ENCODE data around the gene EFNA4. TPM values are rescaled to one million over a fixed set of nuclear protein-coding genes. Genes with fewer than 3 reads are reported as not detected.

Gene EFNA4
- total and polyA plus RNA-seq, 2 of the 8 experiments (the other 6 are each of a cell fraction or from before 2014, with no cell fraction given) = 21.9 to 23.9 TPM

DNA sequence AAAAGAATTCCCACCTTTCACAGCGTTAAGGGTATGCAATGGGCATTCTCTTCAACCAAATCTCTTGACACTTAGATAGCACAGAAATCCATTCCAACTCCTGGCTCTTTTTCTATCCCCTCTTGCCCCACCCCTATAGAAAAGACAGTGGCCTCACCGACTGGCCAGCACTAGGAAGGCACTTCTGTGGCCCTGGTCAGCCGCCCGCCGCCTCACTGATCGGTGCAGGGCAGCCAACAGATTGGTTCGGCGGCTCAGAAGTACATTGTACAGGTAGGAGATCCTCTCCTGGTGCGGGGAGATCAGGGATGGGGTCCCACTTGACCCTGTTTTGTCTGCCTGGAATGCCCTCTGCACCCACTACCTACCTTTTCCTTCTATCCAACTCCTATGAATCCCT is 39.2 kb upstream of the EFNA4 start:
- Histone ChIP-seq H3K27ac (ENCODE audit: low read depth, low read length) (no peak overlapping the region), H3K23me2 (ENCODE audit: low read depth, low read length) (no peaks in the 10 kb centered on the region), H3K4me1 (replicated peaks in 1 of 4; ENCODE audit: control insufficient read depth in 3 of 4, insufficient read depth in 4 of 4, low read length in 3 of 4) (peaks cover 0 to 5% (median 0%) of the 10 kb centered on the region in 4 experiments; a peak in 2 of 7 replicates), H2BK20ac (ENCODE audit: low read length) (no peak overlapping the region), H3K9me3 (ENCODE audit: insufficient read depth in 2 of 2, low read depth in 1 of 2, low read length in 1 of 2) (no peaks in the 10 kb centered on the region), H3K23ac (ENCODE audit: insufficient read length) (no peak overlapping the region), H3K4me2 (ENCODE audit: insufficient read depth in 1 of 2, low read depth in 2 of 2, low read length in 2 of 2) (no peak overlapping the region), H2BK120ac (replicated peaks; ENCODE audit: low read depth, low read length) (no peak overlapping the region), H2AK5ac (ENCODE audit: low read depth, low read length) (no peak overlapping the region), H3K14ac (ENCODE audit: insufficient read length) (no peak overlapping the region), H4K91ac (replicated peaks; ENCODE audit: insufficient read length, low read length) (no peak overlapping the region), H3K79me1 (ENCODE audit: low read depth, low read length) (no peaks in the 10 kb centered on the region), H3K79me2 (ENCODE audit: control insufficient read depth in 1 of 2, insufficient read depth in 2 of 2, low read length in 2 of 2) (no peaks in the 10 kb centered on the region), H3K4ac (replicated peaks; ENCODE audit: insufficient read length, low read depth, low read length) (no peak overlapping the region), H2BK15ac (ENCODE audit: low read length) (no peak overlapping the region), H4K8ac (ENCODE audit: extremely low read depth, insufficient read depth, low read length) (no peak overlapping the region), H3K18ac (ENCODE audit: extremely low read depth, low read length) (no peak overlapping the region), H3K27me3 (replicated peaks in 1 of 4; ENCODE audit: control insufficient read depth in 3 of 4, extremely low read depth in 1 of 4, insufficient read depth in 3 of 4, low read length in 3 of 4) (peaks cover 0 to 3% (median under 1%) of the 10 kb centered on the region in 4 experiments; a peak in 1 of 7 replicates), H2BK5ac (ENCODE audit: low read depth, low read length) (no peak overlapping the region), H4K5ac (ENCODE audit: insufficient read length, low read depth, low read length) (no peak overlapping the region), H3K9ac (replicated peaks in 1 of 4; ENCODE audit: extremely low read depth in 1 of 4, low read depth in 3 of 4, low read length in 3 of 4) (no peak overlapping the region), H3K36me3 (ENCODE audit: control insufficient read depth in 2 of 4, insufficient read depth in 4 of 4, low read length in 3 of 4) (no peaks in the 10 kb centered on the region), H3K4me3 (ENCODE audit: extremely low read depth in 1 of 4, insufficient read depth in 2 of 4, low read depth in 3 of 4, low read length in 4 of 4) (no peak overlapping the region), H3K56ac (replicated peaks; ENCODE audit: insufficient read length, low read depth, low read length) (no peak overlapping the region), H4K20me1 (replicated peaks in 1 of 2; ENCODE audit: control insufficient read depth in 1 of 2, insufficient read depth in 2 of 2, low read length in 2 of 2) (no peaks in the 10 kb centered on the region), H2BK12ac (ENCODE audit: low read depth, low read length) (no peak overlapping the region), H2AFZ (ENCODE audit: low read length) (no peak overlapping the region)
- TF ChIP-seq POLR2AphosphoS5 (IDR thresholded peaks at IDR 0.05; ENCODE audit: low read depth, low read length) = no peak
- TF ChIP-seq KDM5A (IDR thresholded peaks at IDR 0.05; ENCODE audit: low read length) = no peak
- no peak for TF ChIP-seq FOSL1 (IDR thresholded peaks at IDR 0.05; ENCODE audit: insufficient read depth, low read depth, low read length)
- no peak for TF ChIP-seq KDM1A (IDR thresholded peaks at IDR 0.05; ENCODE audit: borderline replicate concordance, low read length)
- no peak for TF ChIP-seq JUN (IDR thresholded peaks at IDR 0.05; ENCODE audit: low read depth, low read length)
- no peak for TF ChIP-seq TEAD4 (IDR thresholded peaks at IDR 0.05; ENCODE audit: low read depth, low read length)
- no peak for TF ChIP-seq SP2 (IDR thresholded peaks at IDR 0.05; ENCODE audit: low read length)
- TF ChIP-seq EGR1 (IDR thresholded peaks at IDR 0.05; ENCODE audit: borderline replicate concordance, low read depth, low read length) = no peak
- no peak for TF ChIP-seq NRF1 (IDR thresholded peaks at IDR 0.05; ENCODE audit: low read depth, low read length)
- TF ChIP-seq TBP (IDR thresholded peaks at IDR 0.05; ENCODE audit: low read depth, low read length) = no peak
- no peak for TF ChIP-seq SP1 (IDR thresholded peaks at IDR 0.05; ENCODE audit: low read depth, low read length)
- TF ChIP-seq, protein P1, sequence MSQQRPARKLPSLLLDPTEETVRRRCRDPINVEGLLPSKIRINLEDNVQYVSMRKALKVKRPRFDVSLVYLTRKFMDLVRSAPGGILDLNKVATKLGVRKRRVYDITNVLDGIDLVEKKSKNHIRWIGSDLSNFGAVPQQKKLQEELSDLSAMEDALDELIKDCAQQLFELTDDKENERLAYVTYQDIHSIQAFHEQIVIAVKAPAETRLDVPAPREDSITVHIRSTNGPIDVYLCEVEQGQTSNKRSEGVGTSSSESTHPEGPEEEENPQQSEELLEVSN (IDR thresholded peaks at IDR 0.05) = no peak
- no peak for TF ChIP-seq SAP30 (IDR thresholded peaks at IDR 0.05; ENCODE audit: insufficient read depth, insufficient replicate concordance, low read length)
- TF ChIP-seq CBX5 (IDR thresholded peaks at IDR 0.05; ENCODE audit: low read depth, low read length) = no peak
- FAIRE-seq (no peak), DNase-seq (ENCODE audit: low read depth in 1 of 2, low spot score in 2 of 2) (no peak)
- WGBS, 2 experiments (ENCODE audit: extremely low coverage in 1 of 2, insufficient coverage in 1 of 2, insufficient read length in 1 of 2, insufficient replicate concordance in 2 of 2, low coverage in 1 of 2, low lambda C conversion rate in 2 of 2, missing lambda C conversion rate in 1 of 2) = 94% methylated on average over 9 of the region's 9 CpGs; no CpG with 5 or more reads in 1 of the 2 experiments
- POLR2A ChIA-PET (ENCODE audit: partially characterized antibody) = no interaction called here
- CTCF ChIA-PET (ENCODE audit: partially characterized antibody) = interaction anchor here (1.8 to 2.5 kb wide), 3 partner anchors 7 to 27 kb away, joined by 3 to 11 read pairs (median 6); partner anchors contain the start of gene ADAM15

All from H1 (cell line).